Measurements from ENCODE around the gene COL13A1.
A peak's percentile ranks its signal among the peaks of the same experiment; 100 is the strongest.

COL13A1 gene

DNA sequence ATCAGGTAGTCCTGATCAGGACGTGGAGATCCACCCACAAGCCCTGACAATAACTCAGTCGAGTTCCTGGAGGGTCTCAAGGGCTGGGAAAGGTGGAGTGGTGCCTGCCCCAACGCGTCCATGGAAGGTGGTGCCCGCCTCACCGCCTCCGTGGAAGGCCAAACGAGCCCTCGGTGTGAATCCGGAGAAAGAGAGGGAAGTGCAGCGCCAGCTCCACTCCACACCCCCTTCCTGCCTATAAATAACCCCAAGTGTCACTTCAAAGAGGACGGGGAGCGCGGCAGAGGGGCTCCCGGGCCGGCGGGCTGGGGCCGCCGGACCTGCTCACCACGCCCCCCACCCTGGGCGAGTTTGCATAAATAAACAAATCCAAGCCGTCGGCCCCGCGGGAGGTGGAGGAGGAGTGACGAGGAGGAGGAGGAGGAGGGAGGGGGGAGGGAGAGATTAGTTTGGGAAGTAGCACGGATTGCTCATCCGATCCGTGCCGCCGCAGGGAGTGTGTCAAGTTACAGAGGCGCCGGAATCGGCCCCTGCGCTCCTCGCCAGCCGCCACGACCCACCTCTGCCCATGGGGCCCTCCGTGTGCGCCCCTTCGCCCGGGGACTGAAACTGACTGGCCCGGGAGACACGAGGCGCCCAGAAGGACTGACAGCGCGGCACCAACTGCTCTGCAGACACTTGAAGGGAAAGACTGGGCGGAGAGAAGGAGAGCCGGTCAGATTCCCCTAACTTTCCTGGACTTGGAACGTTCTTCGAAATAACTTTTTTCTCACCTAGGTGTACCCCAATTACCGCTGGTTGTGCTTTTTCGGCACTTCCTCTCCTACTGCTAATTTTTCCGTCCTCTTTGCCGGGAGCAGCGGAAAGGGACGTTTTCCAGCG, at the start of gene COL13A1:
COL13A1 (plus strand) TSS at position 473 of the 882 bp plus-strand sequence. CDS start 518 bp downstream, outside the sequence.
- DNase-seq (ENCODE audit: low spot score), result no peak
- H3K9me3 Mint-ChIP-seq, result peaks cover 2% of the 10 kb centered on the region
- H3K4me1 Mint-ChIP-seq (ENCODE audit: low read depth), result peaks cover 2% of the 10 kb centered on the region
- no peak within 1 kb of the TSS for H3K27ac Mint-ChIP-seq
- H3K36me3 Mint-ChIP-seq (ENCODE audit: low read depth), result no peaks in the 10 kb centered on the region
- peak within 1 kb of the TSS; percentile 2 for H3K4me3 Mint-ChIP-seq
- peaks cover 68% of the 10 kb centered on the region for H3K27me3 Mint-ChIP-seq (ENCODE audit: low read depth)

DNA sequence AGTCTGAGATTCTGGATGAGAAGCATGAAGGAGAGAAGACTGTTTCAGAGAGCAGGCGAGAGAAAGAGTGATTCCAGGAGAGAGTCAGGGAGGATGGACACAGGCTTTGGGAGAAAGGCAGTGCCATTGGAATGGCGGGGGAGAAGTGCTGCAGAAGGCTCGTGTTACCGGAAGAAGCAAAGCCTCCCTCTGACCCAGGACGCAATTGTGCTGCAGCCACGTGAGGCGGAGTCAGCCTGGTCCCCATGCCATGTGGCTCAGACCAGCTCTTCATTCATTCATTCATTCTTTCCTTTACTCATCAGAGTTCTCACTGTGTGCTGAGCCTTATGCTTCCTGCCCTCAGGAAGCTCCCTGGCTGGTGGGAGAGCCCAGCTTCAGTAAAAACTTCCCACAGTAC, 49.2 kb upstream of the COL13A1 start:
- Mint-ChIP-seq H3K27ac (no peak overlapping the region), H3K36me3 (ENCODE audit: low read depth) (no peaks in the 10 kb centered on the region), H3K4me3 (no peak overlapping the region), H3K27me3 (ENCODE audit: low read depth) (peaks cover 29% of the 10 kb centered on the region), H3K4me1 (ENCODE audit: low read depth) (no peaks in the 10 kb centered on the region), H3K9me3 (no peaks in the 10 kb centered on the region)
- DNase-seq (ENCODE audit: low spot score), result no peak

DNA sequence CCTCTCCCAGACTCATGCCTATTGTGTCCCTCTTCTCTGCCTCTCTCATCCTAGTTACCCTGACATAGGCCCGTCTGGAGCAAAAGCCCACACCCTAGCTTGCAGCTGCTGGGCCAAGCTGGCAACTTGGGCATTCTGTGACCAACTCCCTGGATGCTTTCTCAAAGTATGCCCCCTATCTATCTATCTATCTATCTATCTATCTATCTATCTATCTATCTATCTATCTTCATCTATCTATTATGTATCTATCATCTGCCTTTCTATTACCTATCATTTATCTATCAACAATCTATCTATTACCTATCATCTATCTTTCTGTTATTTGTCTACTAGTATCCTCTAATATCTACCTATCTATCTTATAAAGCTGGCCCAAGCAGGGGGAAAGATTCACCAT, 45.4 kb upstream of the COL13A1 start:
- Mint-ChIP-seq H3K36me3 (ENCODE audit: low read depth) (no peaks in the 10 kb centered on the region), H3K4me1 (ENCODE audit: low read depth) (no peaks in the 10 kb centered on the region), H3K4me3 (no peak overlapping the region), H3K27ac (no peak overlapping the region), H3K27me3 (ENCODE audit: low read depth) (peaks cover 14% of the 10 kb centered on the region), H3K9me3 (no peaks in the 10 kb centered on the region)
- DNase-seq (ENCODE audit: low spot score), result no peak

DNA sequence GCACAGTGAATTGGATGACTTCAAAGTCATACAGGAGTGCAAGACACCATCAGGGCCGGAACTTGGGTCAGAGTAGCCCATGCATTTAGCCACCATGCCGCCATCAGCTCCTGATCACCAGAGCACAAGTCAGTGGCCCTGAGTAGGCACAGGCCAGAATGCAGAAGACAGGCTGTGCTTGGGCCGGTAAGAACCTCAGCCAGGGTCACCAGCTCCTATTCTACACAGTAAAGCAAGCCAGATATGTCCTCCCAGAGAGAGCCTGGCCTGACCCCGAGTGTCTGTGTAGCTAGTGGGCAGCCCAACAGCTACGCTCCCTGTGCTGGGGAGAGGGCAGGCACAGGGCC, 44.5 kb upstream of the COL13A1 start:
- no peaks in the 10 kb centered on the region for H3K9me3 Mint-ChIP-seq
- no peak overlapping the region for H3K27ac Mint-ChIP-seq
- peaks cover 7% of the 10 kb centered on the region for H3K27me3 Mint-ChIP-seq (ENCODE audit: low read depth)
- no peak for DNase-seq (ENCODE audit: low spot score)
- H3K4me1 Mint-ChIP-seq (ENCODE audit: low read depth), result no peaks in the 10 kb centered on the region
- no peaks in the 10 kb centered on the region for H3K36me3 Mint-ChIP-seq (ENCODE audit: low read depth)
- H3K4me3 Mint-ChIP-seq, result no peak overlapping the region

DNA sequence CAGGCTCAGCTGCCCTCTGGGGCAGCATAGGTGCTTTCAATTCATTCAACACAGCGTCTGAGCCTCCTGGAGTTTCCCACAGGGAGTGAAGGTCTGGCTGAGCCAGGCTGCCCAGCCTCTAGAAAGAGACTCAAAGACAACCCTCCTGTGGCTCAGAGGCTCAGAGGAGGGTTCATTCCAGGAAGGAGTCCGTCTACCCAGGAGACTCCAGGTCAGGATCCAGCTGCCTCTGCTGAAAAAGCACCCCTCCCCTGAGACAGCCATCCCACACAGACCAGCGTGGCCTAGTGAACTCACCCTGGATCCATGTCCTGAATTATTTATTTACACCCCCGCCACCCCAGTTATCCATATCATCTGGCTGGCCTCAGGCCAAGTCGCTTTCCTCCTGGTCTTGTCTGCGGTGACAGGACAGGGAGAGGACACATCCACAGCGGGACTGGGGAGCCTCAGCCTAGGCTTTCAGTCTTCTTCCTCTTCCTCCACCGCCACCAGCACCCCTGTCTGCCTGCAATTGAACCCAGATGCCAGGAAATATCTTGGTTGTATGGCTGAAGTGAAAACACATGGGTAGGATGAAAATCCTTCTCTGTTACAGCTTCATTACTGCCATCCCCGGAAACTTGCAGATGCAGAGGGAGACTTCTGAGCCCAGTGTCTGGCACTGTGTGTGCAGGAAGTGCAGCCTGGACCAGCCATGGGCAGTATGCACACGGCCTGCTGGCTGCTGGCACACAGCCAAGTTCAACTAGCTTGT, 44.0 kb upstream of the COL13A1 start:
- Mint-ChIP-seq H3K27me3 (ENCODE audit: low read depth) (peaks cover 7% of the 10 kb centered on the region), H3K27ac (no peak overlapping the region), H3K4me3 (no peak overlapping the region), H3K36me3 (ENCODE audit: low read depth) (no peaks in the 10 kb centered on the region), H3K9me3 (no peaks in the 10 kb centered on the region), H3K4me1 (ENCODE audit: low read depth) (no peaks in the 10 kb centered on the region)
- DNase-seq (ENCODE audit: low spot score), result no peak

DNA sequence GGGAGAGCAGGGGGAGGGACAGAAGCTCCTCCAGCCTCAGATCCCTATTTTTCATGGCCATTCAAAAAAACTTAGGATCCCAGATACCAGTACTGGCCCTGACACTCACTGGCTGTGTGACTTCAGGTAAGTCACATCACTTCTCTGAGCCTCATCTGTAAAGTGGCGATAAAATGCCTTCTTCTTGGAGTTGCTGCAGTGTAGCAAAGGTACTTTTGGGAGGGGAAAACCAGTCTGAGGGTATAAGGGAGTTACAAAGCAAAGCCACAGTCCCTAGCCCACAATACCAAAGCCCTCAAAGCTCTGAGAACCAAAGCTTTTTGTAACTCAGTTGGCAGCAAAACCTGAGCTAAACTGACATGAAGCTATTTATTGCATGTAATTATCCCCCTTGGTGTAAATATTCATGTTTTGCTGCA, 43.4 kb upstream of the COL13A1 start:
- Mint-ChIP-seq H3K4me3 (no peak overlapping the region), H3K36me3 (ENCODE audit: low read depth) (no peaks in the 10 kb centered on the region), H3K27ac (no peak overlapping the region), H3K27me3 (ENCODE audit: low read depth) (peaks cover 7% of the 10 kb centered on the region), H3K9me3 (no peaks in the 10 kb centered on the region), H3K4me1 (ENCODE audit: low read depth) (no peaks in the 10 kb centered on the region)
- DNase-seq (ENCODE audit: low spot score), result no peak

DNA sequence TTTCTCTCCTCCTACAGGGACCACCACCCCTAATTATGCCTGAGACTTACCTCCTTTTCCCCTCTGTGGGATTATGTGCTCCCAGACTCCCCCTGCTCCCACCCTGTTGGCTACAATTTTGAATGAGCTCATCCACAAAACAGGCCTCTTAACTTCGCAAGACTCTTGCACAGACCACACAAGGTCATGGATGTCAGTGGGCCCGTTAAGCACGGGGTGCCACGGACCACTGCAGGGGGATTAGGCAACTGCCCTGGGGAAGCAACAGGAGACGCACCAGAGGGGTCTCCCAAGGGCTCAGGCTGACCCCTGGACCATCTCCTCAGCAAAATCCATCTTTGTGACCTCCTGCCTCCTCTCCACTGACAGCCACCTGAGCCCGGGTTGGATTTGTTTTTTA, 42.1 kb upstream of the COL13A1 start:
- Mint-ChIP-seq H3K27me3 (ENCODE audit: low read depth) (peaks cover 3% of the 10 kb centered on the region), H3K9me3 (no peaks in the 10 kb centered on the region), H3K4me3 (no peak overlapping the region), H3K4me1 (ENCODE audit: low read depth) (no peaks in the 10 kb centered on the region), H3K36me3 (ENCODE audit: low read depth) (no peaks in the 10 kb centered on the region), H3K27ac (no peak overlapping the region)
- no peak for DNase-seq (ENCODE audit: low spot score)

DNA sequence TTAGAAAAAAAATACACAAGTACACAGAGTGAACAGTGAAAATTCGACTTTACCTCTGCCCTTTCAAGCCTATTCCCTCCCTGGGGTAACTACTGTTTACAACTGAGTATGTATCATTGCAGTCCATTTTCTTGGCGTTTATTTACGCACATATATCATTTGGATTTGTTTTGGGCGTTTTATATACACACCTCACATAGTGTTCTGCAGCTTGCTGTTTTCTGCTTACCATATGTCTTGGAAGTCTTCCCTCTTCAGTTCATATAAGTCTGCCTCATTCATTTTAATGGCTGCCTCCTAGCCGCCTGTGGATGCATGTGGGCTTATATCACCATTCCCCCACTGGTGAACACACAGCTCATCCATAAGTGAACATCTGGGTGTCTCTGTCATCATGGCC, 41.6 kb upstream of the COL13A1 start:
- H3K4me1 Mint-ChIP-seq (ENCODE audit: low read depth), result no peaks in the 10 kb centered on the region
- H3K4me3 Mint-ChIP-seq, result no peak overlapping the region
- no peaks in the 10 kb centered on the region for H3K9me3 Mint-ChIP-seq
- H3K27ac Mint-ChIP-seq, result no peak overlapping the region
- no peak for DNase-seq (ENCODE audit: low spot score)
- H3K27me3 Mint-ChIP-seq (ENCODE audit: low read depth), result peaks cover 3% of the 10 kb centered on the region
- H3K36me3 Mint-ChIP-seq (ENCODE audit: low read depth), result no peaks in the 10 kb centered on the region

DNA sequence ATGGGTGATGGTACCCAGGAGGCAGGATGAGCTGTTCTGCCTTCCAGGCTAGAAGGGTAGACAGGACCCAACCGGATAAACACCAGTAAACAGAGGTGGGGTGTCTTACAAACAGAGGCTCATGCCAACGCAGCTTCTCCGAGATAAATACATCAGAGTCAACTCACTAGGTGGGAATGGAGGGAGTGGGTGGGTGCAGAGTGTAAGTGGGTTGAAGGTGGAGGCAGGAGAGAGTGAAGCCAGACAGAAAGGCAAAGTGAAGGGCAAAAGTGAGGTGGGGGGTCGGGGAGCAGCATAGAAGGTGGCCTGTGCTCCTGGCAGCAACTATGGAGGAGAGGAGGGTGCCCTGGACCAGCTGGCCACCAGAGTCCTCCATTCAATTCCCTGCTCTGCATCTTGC, 40.4 kb upstream of the COL13A1 start:
- no peak for DNase-seq (ENCODE audit: low spot score)
- Mint-ChIP-seq H3K4me1 (ENCODE audit: low read depth) (no peaks in the 10 kb centered on the region), H3K4me3 (no peak overlapping the region), H3K27me3 (ENCODE audit: low read depth) (peaks cover 3% of the 10 kb centered on the region), H3K36me3 (ENCODE audit: low read depth) (no peaks in the 10 kb centered on the region), H3K9me3 (no peaks in the 10 kb centered on the region), H3K27ac (no peak overlapping the region)

DNA sequence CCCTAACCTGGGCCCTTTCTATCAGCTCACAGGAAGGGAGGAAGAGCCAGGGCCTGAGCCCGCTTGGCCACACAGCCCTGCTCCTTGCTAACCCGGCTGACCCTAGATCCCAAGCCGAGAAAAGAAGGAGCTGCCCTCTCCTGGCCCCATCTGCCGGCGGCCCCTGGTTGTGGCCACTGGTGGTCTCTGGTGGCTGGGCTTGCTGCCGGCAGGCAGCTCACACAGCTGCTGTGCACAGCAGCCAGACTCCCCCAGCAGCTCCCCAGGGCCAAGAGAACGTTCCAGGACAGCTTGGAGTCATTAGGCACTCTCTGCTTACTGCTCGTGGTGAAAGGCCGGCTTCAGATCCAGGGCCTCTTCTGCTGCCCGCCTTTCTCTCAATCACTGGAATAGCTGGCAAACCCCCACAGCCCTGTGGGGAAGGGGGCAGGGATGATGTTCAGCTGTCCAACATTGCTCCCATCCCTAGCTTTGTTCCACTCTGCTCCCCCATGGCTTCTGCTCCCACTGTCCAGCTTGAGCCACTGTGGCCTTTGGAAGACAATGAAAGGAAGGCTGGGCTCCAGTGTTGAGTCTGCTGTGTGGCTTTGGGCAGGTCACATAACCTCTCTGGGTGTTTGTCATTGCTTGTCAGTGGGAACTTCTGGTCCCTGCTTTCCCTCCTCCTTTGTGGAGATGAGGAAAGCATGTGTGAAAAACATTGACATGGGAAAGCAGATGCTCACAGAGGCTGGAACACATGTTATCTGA, 35.4 kb upstream of the COL13A1 start:
- Mint-ChIP-seq H3K36me3 (ENCODE audit: low read depth) (no peaks in the 10 kb centered on the region), H3K9me3 (no peaks in the 10 kb centered on the region), H3K4me3 (no peak overlapping the region), H3K27ac (no peak overlapping the region), H3K27me3 (ENCODE audit: low read depth) (peaks cover 1% of the 10 kb centered on the region), H3K4me1 (ENCODE audit: low read depth) (no peaks in the 10 kb centered on the region)
- DNase-seq (ENCODE audit: low spot score), result no peak

DNA sequence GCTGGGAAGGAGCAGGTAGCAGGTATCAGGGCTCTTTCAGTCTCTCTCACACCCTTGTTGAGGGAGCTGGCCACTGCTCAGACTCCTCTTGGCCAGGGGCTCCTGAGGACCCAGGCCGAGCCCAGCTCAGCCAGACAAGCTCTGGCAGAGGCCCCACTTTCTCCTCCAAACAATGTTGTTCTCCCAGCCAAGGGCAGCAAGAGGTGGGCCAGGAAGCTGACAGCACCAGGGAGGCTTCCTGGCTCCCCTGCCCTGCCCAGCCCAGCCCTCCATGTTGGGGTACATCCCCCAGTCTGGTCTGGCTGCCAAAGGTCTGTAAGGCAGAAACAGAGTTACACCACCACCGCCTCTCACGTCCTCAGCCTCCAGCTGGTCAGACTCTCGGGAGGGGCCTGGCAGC, 33.9 kb upstream of the COL13A1 start:
- no peaks in the 10 kb centered on the region for H3K9me3 Mint-ChIP-seq
- H3K27ac Mint-ChIP-seq, result no peak overlapping the region
- H3K27me3 Mint-ChIP-seq (ENCODE audit: low read depth), result peaks cover 1% of the 10 kb centered on the region
- H3K4me1 Mint-ChIP-seq (ENCODE audit: low read depth), result no peaks in the 10 kb centered on the region
- no peak overlapping the region for H3K4me3 Mint-ChIP-seq
- no peak for DNase-seq (ENCODE audit: low spot score)
- no peaks in the 10 kb centered on the region for H3K36me3 Mint-ChIP-seq (ENCODE audit: low read depth)

DNA sequence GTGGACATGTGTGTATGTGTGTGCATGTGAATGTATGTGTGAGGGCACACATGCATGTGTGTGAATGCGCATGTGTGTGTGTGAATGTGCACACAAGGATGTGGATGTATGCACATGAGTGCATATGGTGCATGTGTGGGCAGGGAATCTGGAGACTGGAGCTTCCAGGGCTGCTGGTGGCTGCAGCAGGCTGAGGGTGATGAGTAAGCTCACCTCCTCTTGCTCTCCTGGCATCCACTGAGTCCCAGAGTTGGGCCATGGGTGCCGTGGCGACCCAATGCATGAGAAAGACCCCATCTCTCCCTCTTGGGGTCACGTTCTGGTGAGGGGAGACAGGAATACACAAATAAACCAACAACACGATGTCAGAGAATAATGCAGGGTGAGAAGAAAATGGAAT, 33.3 kb upstream of the COL13A1 start:
- Mint-ChIP-seq H3K4me1 (ENCODE audit: low read depth) (no peaks in the 10 kb centered on the region), H3K36me3 (ENCODE audit: low read depth) (no peaks in the 10 kb centered on the region), H3K27me3 (ENCODE audit: low read depth) (peaks cover 1% of the 10 kb centered on the region), H3K4me3 (no peak overlapping the region), H3K27ac (no peak overlapping the region), H3K9me3 (no peaks in the 10 kb centered on the region)
- no peak for DNase-seq (ENCODE audit: low spot score)

DNA sequence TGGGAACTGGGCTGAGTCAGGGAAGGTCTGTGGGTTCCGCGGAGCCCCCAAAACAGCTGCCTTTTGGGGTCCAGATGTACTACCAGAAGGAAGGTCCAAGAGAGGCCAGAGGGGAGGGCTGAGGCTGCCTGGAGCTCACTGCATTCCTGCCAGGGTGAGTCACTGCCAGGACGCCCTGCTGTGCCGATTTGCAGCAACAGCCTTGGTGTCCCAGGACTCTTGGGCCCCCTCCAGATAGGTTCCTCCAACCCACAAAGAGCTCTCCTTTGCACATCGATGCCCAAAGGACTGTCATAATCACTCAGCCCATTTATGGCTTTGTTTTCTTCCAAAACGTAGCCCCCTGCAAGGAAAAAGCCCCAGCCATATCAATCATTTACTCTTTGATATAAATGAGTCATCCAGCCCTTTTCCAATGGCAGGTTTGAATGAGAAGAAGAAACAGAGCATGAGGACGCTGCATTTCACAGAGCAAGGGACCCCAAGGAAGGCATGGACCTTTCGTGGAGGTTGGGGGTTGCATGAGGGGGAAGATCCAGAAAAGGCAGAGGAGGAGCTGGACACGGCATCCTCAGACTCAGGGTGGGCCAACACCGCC, 32.2 kb upstream of the COL13A1 start:
- Mint-ChIP-seq H3K36me3 (ENCODE audit: low read depth) (no peaks in the 10 kb centered on the region), H3K27ac (no peak overlapping the region), H3K4me1 (ENCODE audit: low read depth) (no peaks in the 10 kb centered on the region), H3K4me3 (no peak overlapping the region), H3K27me3 (ENCODE audit: low read depth) (peaks cover 1% of the 10 kb centered on the region), H3K9me3 (no peaks in the 10 kb centered on the region)
- DNase-seq (ENCODE audit: low spot score), result no peak
